GM12878 (cell line): ENCODE measurements around the gene NRM. TPM values are rescaled to one million over a fixed set of nuclear protein-coding genes. Genes with fewer than 3 reads are reported as not detected.

ENCODE experiments used
- ATAC-seq: fragments of 200-7000 bp; cut with Tn5 transposase; 3 replicates; pipeline ENCODE4 v1.9.1; 2020; ENCODE audit warnings: mild to moderate bottlenecking, moderate library complexity
- BruUV-seq: library from RNA; stranded (reverse); fragments of 400-500 nt; replicated peaks from 2 replicates; lab custom pipeline; 2021; lab: Mats Ljungman, UMichigan
- CTCF ChIA-PET: fragments of 300-600 bp; sonication (Branson Sonifier 250); formaldehyde crosslinking; extraction: SDS; loops from one replicate; lab custom pipeline; 2021; ENCODE audit warnings: inconsistent platforms; lab: Yijun Ruan, JAX
- POLR2A ChIA-PET: fragments of 350-600 bp; formaldehyde crosslinking; extraction: SDS; loops from one replicate; lab custom pipeline; 2021; ENCODE audit warnings: inconsistent platforms; lab: Charles Lee
- RAD21 ChIA-PET: fragments of 300-600 bp; sonication (Branson Sonifier 250); formaldehyde crosslinking; loops from one replicate; lab custom pipeline; 2023; ENCODE audit warnings: antibody characterized with exemption; ENCODE audit not compliant: unreplicated experiment; lab: Charles Lee
- SMC1A ChIA-PET: fragments of 300-600 bp; sonication (Branson Sonifier 250); formaldehyde crosslinking; loops from one replicate; lab custom pipeline; 2023; ENCODE audit not compliant: unreplicated experiment, uncharacterized antibody; lab: Charles Lee
- DNase-seq: peaks from one replicate; pipeline ENCODE4 v3.0.0-alpha.2; 2011; ENCODE audit warnings: low read depth, low spot score
- FAIRE-seq: peaks from 3 replicates; lab custom pipeline; 2011; peaks lifted over from hg19 to GRCh38; lab: Jason Lieb, UNC
- H2AFZ ChIP-seq: 2 replicates; pipeline ENCODE4 v1.6.0; 2011; ENCODE audit warnings: low read depth, low read length, control low read depth; ENCODE audit not compliant: control insufficient read depth
- H3K27ac ChIP-seq: 2 replicates; pipeline ENCODE4 v1.5.1; 2011; ENCODE audit warnings: control low read depth; ENCODE audit not compliant: control insufficient read depth, insufficient read depth
- H3K27me3 ChIP-seq, 2 experiments: replicated peaks in 1 of 2; 2 replicates each; pipeline versions ENCODE4 v1.6.0 to v1.6.1; 2011; ENCODE audit warnings: low read length in 1 of 2; ENCODE audit not compliant: control insufficient read depth in 2 of 2, insufficient read depth in 2 of 2
- H3K36me3 ChIP-seq, 2 experiments: 2 replicates each; pipeline ENCODE4 v1.5.1; 2011; ENCODE audit warnings: low read length in 1 of 2; ENCODE audit not compliant: control insufficient read depth in 2 of 2, insufficient read depth in 2 of 2
- H3K4me1 ChIP-seq: 2 replicates; pipeline ENCODE4 v1.6.1; 2011; ENCODE audit warnings: mild to moderate bottlenecking, low read length, moderate library complexity, mixed read lengths; ENCODE audit not compliant: control insufficient read depth, insufficient read depth
- H3K4me2 ChIP-seq: 2 replicates; pipeline ENCODE4 v1.6.0; 2011; ENCODE audit warnings: control low read depth; ENCODE audit not compliant: control insufficient read depth, insufficient read depth
- H3K4me3 ChIP-seq: fragments of 200-600 bp; sonication (generic); 2 replicates; pipeline ENCODE4 v1.5.1; 2016
- H3K79me2 ChIP-seq: 2 replicates; pipeline ENCODE4 v1.6.0; 2011; ENCODE audit warnings: low read length; ENCODE audit not compliant: control insufficient read depth, insufficient read depth
- H3K9ac ChIP-seq: 2 replicates; pipeline ENCODE4 v1.8.0; 2011; ENCODE audit warnings: low read length, control low read depth, mixed read lengths; ENCODE audit not compliant: control insufficient read depth, insufficient read depth
- H3K9me3 ChIP-seq: replicated peaks from 3 replicates; pipeline ENCODE4 v1.5.1; 2011; ENCODE audit warnings: mild to moderate bottlenecking, low read length; ENCODE audit not compliant: control insufficient read depth, insufficient read depth
- H4K20me1 ChIP-seq: 2 replicates; pipeline ENCODE4 v1.6.0; 2011; ENCODE audit not compliant: control insufficient read depth, insufficient read depth
- CEBPZ ChIP-seq: fragments of 150-350 bp; IDR thresholded peaks from 2 replicates; pipeline ENCODE4 v1.6.1; 2016; ENCODE audit warnings: low read depth, low read length
- GABPA ChIP-seq: IDR thresholded peaks from 2 replicates; pipeline ENCODE4 v1.6.1; 2014; ENCODE audit warnings: antibody characterized with exemption, low read depth, mild to moderate bottlenecking, inconsistent platforms
- GATAD2B ChIP-seq: fragments of 450-650 bp; conservative IDR thresholded peaks from 2 replicates; pipeline ENCODE4 v1.6.1; 2017; ENCODE audit warnings: low read depth, mild to moderate bottlenecking, moderate library complexity
- HDAC6 ChIP-seq: fragments of 200-600 bp; sonication (generic); IDR thresholded peaks from one replicate; pipeline ENCODE4 v1.8.0; 2017; ENCODE audit warnings: antibody characterized with exemption; ENCODE audit not compliant: unreplicated experiment
- SKIL ChIP-seq: fragments of 450-650 bp; IDR thresholded peaks from 2 replicates; pipeline ENCODE4 v1.6.1; 2017; ENCODE audit warnings: mild to moderate bottlenecking, low read depth, inconsistent platforms; ENCODE audit not compliant: poor library complexity, severe bottlenecking
- ZBTB40 ChIP-seq: fragments of 450-650 bp; IDR thresholded peaks from 2 replicates; pipeline ENCODE4 v1.6.1; 2016; ENCODE audit warnings: mild to moderate bottlenecking, moderate library complexity, borderline replicate concordance
- WGBS: methylation state at CpG from one replicate; pipeline ENCODE4 v1.1.6; 2016; ENCODE audit warnings: low lambda C conversion rate; ENCODE audit not compliant: insufficient replicate concordance, insufficient coverage; ENCODE audit errors: missing lambda C conversion rate; 5-methylcytosine and 5-hydroxymethylcytosine counted together
- in situ Hi-C: fragments of 300-500 bp; cut with MboI; formaldehyde crosslinking; loops from 9 replicates; pipeline ENCODE4 v1.14.3; 2018; ENCODE audit warnings: mixed read lengths
- intact Hi-C: fragments of 100-400 bp; cut with micrococcal nuclease; formaldehyde crosslinking; loops from one replicate; pipeline ENCODE4 v1.14.2; 2022; ENCODE audit not compliant: unreplicated experiment
- polyA plus RNA-seq, 11 experiments: library from polyadenylated mRNA; depleted of rRNA in 4 of 11; unstranded in 6 of 11; stranded (reverse) in 5 of 11; fragments of >200 nt; fragmentation: Nextera tagmentation in 4 of 11; fragmentation: Illumina TruSeq in 1 of 11; extraction: Ambion mirVana in 4 of 11; extraction: Trizol in 1 of 11; gene quantifications; 1 replicate in 1 of 11; 2 replicates in 10 of 11; pipeline versions ENCODE4 v1.2.1 to v1.2.3, GENCODE V29; 2011 to 2016; ENCODE audit warnings: inconsistent platforms in 2 of 11, missing spikeins in 2 of 11, low read depth in 1 of 11
- total RNA-seq, 4 experiments: library from RNA; depleted of rRNA in 3 of 4; stranded (reverse); fragments of >200 nt in 3 of 4; fragmentation: Illumina TruSeq in 1 of 4; extraction: Trizol in 1 of 4; gene quantifications; 2 replicates each; pipeline versions ENCODE4 v1.2.1 to v1.2.3, GENCODE V29; 2013 to 2021

The NRM gene
- total and polyA plus RNA-seq, 10 of the 15 experiments (the other 5 are each of a cell fraction or from before 2014, with no cell fraction given), result 15.4 to 46.7 (median 29.0) TPM

- TF ChIP-seq CEBPZ (no peak), GATAD2B (no peak), GABPA (no peak)
Observed at GRCh38 chr6:30696432-30696831, 5.6 kb upstream of the NRM start (continued).

- Histone ChIP-seq H3K4me3 (peak overlapping the region; percentile 100), H3K27ac (peak overlapping the region; percentile 96), H2AFZ (peak overlapping the region; percentile 98), H3K4me1 (peaks cover 15% of the 10 kb centered on the region), H3K36me3 (no peaks in the 10 kb centered on the region), H4K20me1 (no peaks in the 10 kb centered on the region)
- CTCF ChIA-PET, result interaction anchor here (0.7 to 4.8 kb wide), 9 partner anchors 11 to 379 kb away, joined by 3 to 64 read pairs (median 12); partner anchors contain the start of genes MDC1 and TUBB
- intact Hi-C loops, result no loop called here
- BruUV-seq, result no TSS peak
- under 1% methylated on average over 8 of the region's 8 CpGs for WGBS
- SMC1A ChIA-PET, result interaction anchor here (0.6 to 6.9 kb wide), 8 partner anchors 11 to 46 kb away, joined by 3 to 73 read pairs (median 4); partner anchors contain the start of gene MDC1
- ATAC-seq, result no peak
- in situ Hi-C loops, result no loop called here
- TF ChIP-seq ZBTB40 (peak; percentile 38; the same call in 1 of the 2 replicates), HDAC6 (no peak), SKIL (no peak)
- TF ChIP-seq, all 136 proteins: peak for 1
- peak overlapping the region; percentile 75 for H3K9ac ChIP-seq
- H3K4me2 ChIP-seq, result peak overlapping the region; percentile 69
- no peak for DNase-seq
- no peak for FAIRE-seq
- H3K79me2 ChIP-seq, result peaks cover 44% of the 10 kb centered on the region
- H3K9me3 ChIP-seq, result no peaks in the 10 kb centered on the region
- no peaks in the 10 kb centered on the region for H3K27me3 ChIP-seq
- ChIA-PET POLR2A (interaction anchor here (0.6 to 6.1 kb wide), 12 partner anchors 11 to 193 kb away, joined by 3 to 167 read pairs (median 5); partner anchors contain the start of genes DDR1, MDC1, MRPS18B and PRR3), RAD21 (interaction anchor here (1.1 to 6.4 kb wide), 5 partner anchors 9 to 27 kb away, joined by 4 to 114 read pairs (median 5); partner anchors contain the start of genes DHX16, MDC1 and TUBB)
Observed at GRCh38 chr6:30691208-30691847, 544 bp upstream of the NRM start.
